IMR-90 (cell line): ENCODE measurements around the gene RNFT2. TPM values are rescaled to one million over a fixed set of nuclear protein-coding genes. Genes with fewer than 3 reads are reported as not detected.

Source experiments
- ATAC-seq: fragments of 200-7000 bp; cut with Tn5 transposase; 2 replicates; pipeline ENCODE4 v1.9.1; 2020; ENCODE audit warnings: low read depth, mild to moderate bottlenecking, moderate library complexity
- BruUV-seq: library from RNA; stranded (reverse); fragments of 400-500 nt; replicated peaks from 2 replicates; lab custom pipeline; 2021; lab: Mats Ljungman, UMichigan
- CTCF ChIA-PET: fragments of 300-600 bp; formaldehyde crosslinking; extraction: SDS; loops from one replicate; lab custom pipeline; 2021; ENCODE audit warnings: antibody characterized with exemption; lab: Yijun Ruan, JAX
- POLR2A ChIA-PET: fragments of 300-600 bp; sonication (Branson Sonifier 250); formaldehyde crosslinking; loops from one replicate; lab custom pipeline; 2022; ENCODE audit warnings: antibody characterized with exemption; ENCODE audit not compliant: unreplicated experiment; lab: Charles Lee
- DNase-seq: peaks from one replicate; pipeline ENCODE4 v3.0.0; 2013
- H2AFZ ChIP-seq: replicated peaks from 2 replicates; pipeline ENCODE3; 2013; ENCODE audit warnings: low read length, mild to moderate bottlenecking; ENCODE audit not compliant: poor library complexity
- H2AK5ac ChIP-seq: 2 replicates; pipeline ENCODE4 v1.6.1; 2013; ENCODE audit warnings: low read depth, low read length, inconsistent platforms
- H2AK9ac ChIP-seq: replicated peaks from 2 replicates; pipeline ENCODE3; 2013; ENCODE audit warnings: mild to moderate bottlenecking, low read depth, low read length, moderate library complexity; ENCODE audit not compliant: poor library complexity
- H2BK120ac ChIP-seq: 2 replicates; pipeline ENCODE4 v1.6.1; 2013; ENCODE audit warnings: low read depth, low read length, inconsistent platforms
- H2BK15ac ChIP-seq: 3 replicates; pipeline ENCODE4 v1.6.1; 2013; ENCODE audit warnings: low read depth, low read length, inconsistent platforms
- H2BK20ac ChIP-seq: 2 replicates; pipeline ENCODE4 v1.6.1; 2013; ENCODE audit warnings: low read depth, mild to moderate bottlenecking, inconsistent platforms, low read length, moderate library complexity
- H2BK5ac ChIP-seq: 2 replicates; pipeline ENCODE4 v1.6.1; 2013; ENCODE audit warnings: mild to moderate bottlenecking, low read depth, low read length, inconsistent platforms; ENCODE audit not compliant: poor library complexity, severe bottlenecking
- H3K14ac ChIP-seq: replicated peaks from 2 replicates; pipeline ENCODE4 v1.6.1; 2013; ENCODE audit warnings: low read depth, low read length, inconsistent platforms
- H3K18ac ChIP-seq: 2 replicates; pipeline ENCODE4 v1.6.1; 2013; ENCODE audit warnings: low read depth, low read length, control low read depth
- H3K23ac ChIP-seq: 2 replicates; pipeline ENCODE4 v1.6.1; 2013; ENCODE audit warnings: low read depth, low read length, inconsistent platforms
- H3K27ac ChIP-seq: 2 replicates; pipeline ENCODE4 v1.5.1; 2013; ENCODE audit warnings: mild to moderate bottlenecking, control low read depth, low read length; ENCODE audit not compliant: insufficient read depth
- H3K27me3 ChIP-seq: 2 replicates; pipeline ENCODE4 v1.6.1; 2013; ENCODE audit warnings: low read length; ENCODE audit not compliant: control insufficient read depth, insufficient read depth
- H3K36me3 ChIP-seq: 2 replicates; pipeline ENCODE4 v1.6.1; 2013; ENCODE audit warnings: low read length, mixed read lengths; ENCODE audit not compliant: control insufficient read depth, insufficient read depth
- H3K4ac ChIP-seq: 2 replicates; pipeline ENCODE4 v1.6.1; 2013; ENCODE audit warnings: low read depth, low read length, inconsistent platforms
- H3K4me1 ChIP-seq: 2 replicates; pipeline ENCODE4 v1.6.1; 2013; ENCODE audit warnings: low read length, mixed read lengths; ENCODE audit not compliant: control insufficient read depth, insufficient read depth
- H3K4me2 ChIP-seq: 2 replicates; pipeline ENCODE4 v1.6.1; 2013; ENCODE audit warnings: low read depth, mild to moderate bottlenecking, control low read depth, low read length, moderate library complexity
- H3K4me3 ChIP-seq: 2 replicates; pipeline ENCODE4 v1.5.1; 2013; ENCODE audit warnings: low read depth, mild to moderate bottlenecking, control low read depth, low read length, moderate library complexity; ENCODE audit not compliant: insufficient read depth
- H3K56ac ChIP-seq: 2 replicates; pipeline ENCODE4 v1.6.1; 2013; ENCODE audit warnings: low read length, inconsistent platforms; ENCODE audit not compliant: insufficient read depth; ENCODE audit errors: extremely low read depth
- H3K79me1 ChIP-seq, 2 experiments: 2 replicates each; pipeline ENCODE4 v1.6.1; 2013; ENCODE audit warnings: low read length in 2 of 2, inconsistent platforms in 1 of 2, low read depth in 1 of 2
- H3K9ac ChIP-seq: 2 replicates; pipeline ENCODE4 v1.6.1; 2013; ENCODE audit warnings: low read depth, low read length, control low read depth
- H3K9me1 ChIP-seq: 2 replicates; pipeline ENCODE4 v1.6.1; 2013; ENCODE audit warnings: low read length, inconsistent platforms; ENCODE audit not compliant: insufficient read depth
- H3K9me3 ChIP-seq: 2 replicates; pipeline ENCODE4 v1.6.1; 2013; ENCODE audit warnings: low read length; ENCODE audit not compliant: control insufficient read depth, insufficient read depth
- H4K20me1 ChIP-seq: 2 replicates; pipeline ENCODE4 v1.6.1; 2013; ENCODE audit warnings: low read length, inconsistent platforms; ENCODE audit not compliant: insufficient read depth
- H4K5ac ChIP-seq: 2 replicates; pipeline ENCODE4 v1.6.1; 2013; ENCODE audit warnings: mild to moderate bottlenecking, low read depth, low read length, control low read depth
- H4K8ac ChIP-seq, 2 experiments: 2 replicates each; pipeline ENCODE4 v1.6.1; 2013; ENCODE audit warnings: low read depth in 2 of 2, low read length in 2 of 2, control low read depth in 1 of 2, inconsistent platforms in 1 of 2
- H4K91ac ChIP-seq: 2 replicates; pipeline ENCODE4 v1.6.1; 2013; ENCODE audit warnings: low read depth, low read length, inconsistent platforms; ENCODE audit not compliant: insufficient read depth
- NFE2L2 ChIP-seq: fragments of 150-350 bp; IDR thresholded peaks from 2 replicates; pipeline ENCODE4 v1.6.1; 2016; ENCODE audit warnings: low read depth, mild to moderate bottlenecking, low read length
- SMC3 ChIP-seq: fragments of 150-350 bp; IDR thresholded peaks from 2 replicates; pipeline ENCODE4 v1.6.1; 2016; ENCODE audit warnings: low read depth, mild to moderate bottlenecking, antibody characterized with exemption, low read length, moderate library complexity
- WGBS, 2 experiments: methylation state at CpG; one replicate each; pipeline versions ENCODE4 v1.1.5 to v1.1.7; 2013; ENCODE audit warnings: missing lambda C conversion rate in 2 of 2; ENCODE audit not compliant: insufficient read length in 1 of 2; ENCODE audit errors: extremely low coverage in 2 of 2; 5-methylcytosine and 5-hydroxymethylcytosine counted together
- dilution Hi-C: fragments of 300-500 bp; cut with HindIII; formaldehyde crosslinking; loops from one replicate; pipeline ENCODE4 v1.14.3; 2018; ENCODE audit warnings: low sequenced_read_pairs; ENCODE audit not compliant: unreplicated experiment
- in situ Hi-C: fragments of 300-500 bp; cut with MboI; formaldehyde crosslinking; loops from 3 replicates; pipeline ENCODE4 v1.14.3; 2019; ENCODE audit warnings: low sequenced_read_pairs, inconsistent platforms, mixed read lengths
- intact Hi-C: fragments of 100-400 bp; cut with micrococcal nuclease; formaldehyde crosslinking; loops from 2 replicates; pipeline ENCODE4 v1.10.0; 2022
- polyA plus RNA-seq, 3 experiments: library from polyadenylated mRNA; depleted of rRNA; stranded (reverse); fragments of >200 nt; gene quantifications; 2 replicates each; pipeline ENCODE4 v1.2.3, GENCODE V29; 2012; ENCODE audit warnings: low replicate concordance in 1 of 3
- total RNA-seq: library from RNA; depleted of rRNA; stranded (reverse); fragments of >200 nt; gene quantifications from 2 replicates; pipeline ENCODE4 v1.2.3, GENCODE V29; 2012
- TF ChIP-seq, protein P1 (sequence below): conservative IDR thresholded peaks from 2 replicates; pipeline ENCODE4 v1.5.1; 2012; ENCODE audit warnings: mild to moderate bottlenecking, low read depth, low read length, improper control_type of control experiment

The RNFT2 gene
- total and polyA plus RNA-seq, 2 of the 4 experiments (the other 2 are of a cell fraction): 1.6 to 2.3 TPM

DNA sequence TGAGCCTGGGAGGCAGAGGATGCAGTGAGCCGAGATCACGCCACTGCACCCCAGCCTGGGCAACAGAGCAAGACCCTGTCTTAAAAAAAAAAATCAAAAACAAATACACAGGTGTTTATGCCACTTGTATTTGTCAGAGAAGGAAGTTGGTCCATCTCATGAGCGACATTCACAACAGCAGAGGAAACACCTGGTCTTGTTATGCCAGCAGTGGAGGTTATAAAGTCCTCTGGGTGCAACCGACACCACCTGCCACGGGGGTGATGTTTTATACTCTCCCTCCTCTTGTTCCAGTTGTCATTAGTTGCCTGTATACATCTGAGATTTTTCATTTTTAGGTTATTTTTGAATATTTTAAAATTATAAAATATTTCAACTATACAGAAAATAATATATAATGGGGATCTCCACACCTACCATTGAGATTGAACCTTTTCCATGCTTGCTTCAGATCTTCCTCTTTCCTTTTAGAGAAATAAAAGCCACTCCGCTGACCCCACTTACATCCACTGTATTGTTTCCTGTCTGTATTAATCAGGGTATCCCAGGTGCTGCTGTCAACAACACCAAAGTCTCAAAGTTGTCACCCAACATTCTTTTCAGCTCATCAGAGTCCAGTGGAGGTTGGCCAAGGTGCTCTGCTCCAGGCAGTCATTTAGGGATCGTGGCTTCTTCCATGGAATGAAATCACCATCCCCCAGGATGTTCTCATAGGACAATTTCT, 65.1 kb downstream of the RNFT2 start:
- no peak overlapping the region for H4K5ac ChIP-seq
- H3K4me2 ChIP-seq: no peak overlapping the region
- in situ Hi-C loops: no loop called here
- H3K4me1 ChIP-seq: no peaks in the 10 kb centered on the region
- H2BK15ac ChIP-seq: no peak overlapping the region
- H4K91ac ChIP-seq: no peak overlapping the region
- H3K18ac ChIP-seq: no peak overlapping the region
- no peaks in the 10 kb centered on the region for H3K27me3 ChIP-seq
- H3K4ac ChIP-seq: no peak overlapping the region
- H3K79me1 ChIP-seq: no peaks in the 10 kb centered on the region
- H2BK5ac ChIP-seq: no peak overlapping the region
- H2AFZ ChIP-seq: no peak overlapping the region
- H2AK5ac ChIP-seq: no peak overlapping the region
- no peaks in the 10 kb centered on the region for H3K9me1 ChIP-seq
- no TSS peak for BruUV-seq
- H4K20me1 ChIP-seq: no peaks in the 10 kb centered on the region
- no peak overlapping the region for H3K4me3 ChIP-seq
- no peaks in the 10 kb centered on the region for H3K36me3 ChIP-seq
- WGBS, 2 experiments: no CpG with 5 or more reads among the region's 7 CpGs
- no peak for ATAC-seq
- intact Hi-C loops: no loop called here
- no peaks in the 10 kb centered on the region for H3K9me3 ChIP-seq
- CTCF ChIA-PET: interaction anchor here (0.6 kb wide), 1 partner anchor 55 kb away, joined by 5 read pairs; no protein-coding TSS in a partner anchor
- H3K23ac ChIP-seq: no peak overlapping the region
- H2BK20ac ChIP-seq: no peak overlapping the region
- dilution Hi-C loops: no loop called here
- no peak for DNase-seq
- no peak overlapping the region for H3K56ac ChIP-seq
- H3K27ac ChIP-seq: no peak overlapping the region
- H2BK120ac ChIP-seq: no peak overlapping the region
- no peak overlapping the region for H4K8ac ChIP-seq
- no peak overlapping the region for H3K14ac ChIP-seq
- no peak overlapping the region for H2AK9ac ChIP-seq
- POLR2A ChIA-PET: no interaction called here
- no peak overlapping the region for H3K9ac ChIP-seq
- TF ChIP-seq NFE2L2 (no peak), SMC3 (no peak)
- TF ChIP-seq, protein P1, sequence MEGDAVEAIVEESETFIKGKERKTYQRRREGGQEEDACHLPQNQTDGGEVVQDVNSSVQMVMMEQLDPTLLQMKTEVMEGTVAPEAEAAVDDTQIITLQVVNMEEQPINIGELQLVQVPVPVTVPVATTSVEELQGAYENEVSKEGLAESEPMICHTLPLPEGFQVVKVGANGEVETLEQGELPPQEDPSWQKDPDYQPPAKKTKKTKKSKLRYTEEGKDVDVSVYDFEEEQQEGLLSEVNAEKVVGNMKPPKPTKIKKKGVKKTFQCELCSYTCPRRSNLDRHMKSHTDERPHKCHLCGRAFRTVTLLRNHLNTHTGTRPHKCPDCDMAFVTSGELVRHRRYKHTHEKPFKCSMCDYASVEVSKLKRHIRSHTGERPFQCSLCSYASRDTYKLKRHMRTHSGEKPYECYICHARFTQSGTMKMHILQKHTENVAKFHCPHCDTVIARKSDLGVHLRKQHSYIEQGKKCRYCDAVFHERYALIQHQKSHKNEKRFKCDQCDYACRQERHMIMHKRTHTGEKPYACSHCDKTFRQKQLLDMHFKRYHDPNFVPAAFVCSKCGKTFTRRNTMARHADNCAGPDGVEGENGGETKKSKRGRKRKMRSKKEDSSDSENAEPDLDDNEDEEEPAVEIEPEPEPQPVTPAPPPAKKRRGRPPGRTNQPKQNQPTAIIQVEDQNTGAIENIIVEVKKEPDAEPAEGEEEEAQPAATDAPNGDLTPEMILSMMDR: no peak
